IPS-18c (cell line): ENCODE measurements around the gene HDGFL2.

Experiments
- H3K4me3 ChIP-seq: 2 replicates; pipeline ENCODE4 v1.7.0; 2013; ENCODE audit warnings: low read depth, mild to moderate bottlenecking, low read length, moderate library complexity; ENCODE audit not compliant: insufficient read depth
- H3K9me3 ChIP-seq: one replicate; pipeline ENCODE4 v1.6.1; 2013; ENCODE audit warnings: mild to moderate bottlenecking, low read length, moderate library complexity; ENCODE audit not compliant: control insufficient read depth, insufficient read depth

HDGFL2 gene

GRCh38 chr19:4443188-4443587 lies 28.9 kb upstream of the HDGFL2 start:
- no peaks in the 10 kb centered on the region for H3K9me3 ChIP-seq
- no peak overlapping the region for H3K4me3 ChIP-seq

- Histone ChIP-seq H3K4me3 (no peak overlapping the region), H3K9me3 (no peaks in the 10 kb centered on the region)
Observed at GRCh38 chr19:4443966-4444764, 27.9 kb upstream of the HDGFL2 start.

GRCh38 chr19:4444765-4445741 lies 27.0 kb upstream of the HDGFL2 start:
- Histone ChIP-seq H3K4me3 (no peak overlapping the region), H3K9me3 (no peaks in the 10 kb centered on the region)

GRCh38 chr19:4445963-4446703 lies 26.0 kb upstream of the HDGFL2 start:
- no peaks in the 10 kb centered on the region for H3K9me3 ChIP-seq
- no peak overlapping the region for H3K4me3 ChIP-seq

- no peaks in the 10 kb centered on the region for H3K9me3 ChIP-seq
- H3K4me3 ChIP-seq, result no peak overlapping the region
Observed at GRCh38 chr19:4446704-4447200, 25.3 kb upstream of the HDGFL2 start.

GRCh38 chr19:4447327-4448146 lies 24.6 kb upstream of the HDGFL2 start:
- Histone ChIP-seq H3K9me3 (no peaks in the 10 kb centered on the region), H3K4me3 (no peak overlapping the region)

GRCh38 chr19:4448147-4448985 lies 23.7 kb upstream of the HDGFL2 start:
- H3K9me3 ChIP-seq, result no peaks in the 10 kb centered on the region
- no peak overlapping the region for H3K4me3 ChIP-seq

GRCh38 chr19:4449022-4449638 lies 23.0 kb upstream of the HDGFL2 start:
- H3K4me3 ChIP-seq, result no peak overlapping the region
- no peaks in the 10 kb centered on the region for H3K9me3 ChIP-seq

GRCh38 chr19:4449639-4450028 lies 22.5 kb upstream of the HDGFL2 start:
- Histone ChIP-seq H3K4me3 (no peak overlapping the region), H3K9me3 (no peaks in the 10 kb centered on the region)

- H3K4me3 ChIP-seq, result no peak overlapping the region
- peaks cover 2% of the 10 kb centered on the region for H3K9me3 ChIP-seq
Observed at GRCh38 chr19:4452230-4452990, 19.7 kb upstream of the HDGFL2 start.

- peaks cover 2% of the 10 kb centered on the region for H3K9me3 ChIP-seq
- no peak overlapping the region for H3K4me3 ChIP-seq
Observed at GRCh38 chr19:4453232-4454179, 18.6 kb upstream of the HDGFL2 start.

- no peak overlapping the region for H3K4me3 ChIP-seq
- peaks cover 2% of the 10 kb centered on the region for H3K9me3 ChIP-seq
Observed at GRCh38 chr19:4454747-4455718, 17.1 kb upstream of the HDGFL2 start.
